ENCODE data around the gene ADAMTS16. TPM values are rescaled to one million over a fixed set of nuclear protein-coding genes. Genes with fewer than 3 reads are reported as not detected.
A peak's percentile ranks its signal among the peaks of the same experiment; 100 is the strongest.
"Not testable (repeated sequence)": the region's sequence is repeated elsewhere in the genome, so short reads cannot be mapped to it uniquely, and the experiment has no call there.

The ADAMTS16 gene
- total RNA-seq, 2 donors from 2014 or later, result 0.11 TPM; not detected in 1

DNA sequence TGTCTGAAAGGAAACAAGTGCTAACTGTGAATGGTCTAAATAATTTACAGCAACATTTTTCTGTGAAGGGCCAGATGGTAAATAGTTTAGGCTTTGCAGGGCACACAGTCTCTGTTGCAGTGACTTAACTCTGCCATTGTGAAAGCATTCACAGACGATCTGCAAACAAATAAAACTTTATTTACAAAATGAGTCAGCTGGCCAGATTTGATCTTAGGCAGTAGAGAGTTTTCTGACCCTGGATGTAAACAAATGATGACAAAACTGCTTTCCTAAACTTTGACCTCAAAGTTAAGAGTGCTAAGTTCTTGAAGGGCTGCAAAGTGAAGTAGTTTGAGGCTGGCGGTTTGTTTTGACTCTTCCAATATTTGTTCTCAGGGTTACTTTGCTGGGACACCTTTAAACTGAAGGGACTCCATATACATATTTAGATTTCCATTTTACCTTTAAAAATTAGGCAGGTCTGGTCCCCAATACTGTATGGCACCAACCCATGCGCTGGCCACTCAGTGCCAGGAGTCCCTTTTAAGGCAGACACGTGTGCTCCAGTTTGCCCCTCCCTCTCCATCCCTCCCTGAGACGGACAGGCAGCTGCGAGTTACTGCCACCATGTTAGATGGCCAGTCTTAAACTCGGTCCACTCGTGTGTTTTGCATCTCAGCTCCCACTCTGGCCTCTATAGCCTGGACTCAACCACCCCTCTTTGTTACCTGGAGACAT, 4.0 kb upstream of the ADAMTS16 start:
- Histone ChIP-seq H3K4me3 (no peak overlapping the region), H3K9me3 (no peaks in the 10 kb centered on the region), H3K36me3 (no peaks in the 10 kb centered on the region), H3K27me3 (replicated peaks; ENCODE audit: insufficient read depth) (peaks cover 15% of the 10 kb centered on the region), H3K27ac (no peak overlapping the region), H3K4me1 (replicated peaks) (peaks cover 2% of the 10 kb centered on the region)
- TF ChIP-seq, protein P1, sequence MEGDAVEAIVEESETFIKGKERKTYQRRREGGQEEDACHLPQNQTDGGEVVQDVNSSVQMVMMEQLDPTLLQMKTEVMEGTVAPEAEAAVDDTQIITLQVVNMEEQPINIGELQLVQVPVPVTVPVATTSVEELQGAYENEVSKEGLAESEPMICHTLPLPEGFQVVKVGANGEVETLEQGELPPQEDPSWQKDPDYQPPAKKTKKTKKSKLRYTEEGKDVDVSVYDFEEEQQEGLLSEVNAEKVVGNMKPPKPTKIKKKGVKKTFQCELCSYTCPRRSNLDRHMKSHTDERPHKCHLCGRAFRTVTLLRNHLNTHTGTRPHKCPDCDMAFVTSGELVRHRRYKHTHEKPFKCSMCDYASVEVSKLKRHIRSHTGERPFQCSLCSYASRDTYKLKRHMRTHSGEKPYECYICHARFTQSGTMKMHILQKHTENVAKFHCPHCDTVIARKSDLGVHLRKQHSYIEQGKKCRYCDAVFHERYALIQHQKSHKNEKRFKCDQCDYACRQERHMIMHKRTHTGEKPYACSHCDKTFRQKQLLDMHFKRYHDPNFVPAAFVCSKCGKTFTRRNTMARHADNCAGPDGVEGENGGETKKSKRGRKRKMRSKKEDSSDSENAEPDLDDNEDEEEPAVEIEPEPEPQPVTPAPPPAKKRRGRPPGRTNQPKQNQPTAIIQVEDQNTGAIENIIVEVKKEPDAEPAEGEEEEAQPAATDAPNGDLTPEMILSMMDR (IDR thresholded peaks at IDR 0.05), result no peak
- TF ChIP-seq POLR2AphosphoS5 (IDR thresholded peaks at IDR 0.05), result peak; percentile 28
- no peak for TF ChIP-seq POLR2A (IDR thresholded peaks at IDR 0.05)
- no peak for DNase-seq (ENCODE audit: low spot score)
- intact Hi-C loops (cut with DNase I), result no loop called here
- WGBS, result 52% methylated on average over 8 of the region's 8 CpGs

- WGBS, result 96% methylated on average over 15 of the region's 24 CpGs
- intact Hi-C loops (cut with DNase I); H3K4me1 ChIP-seq (replicated peaks); H3K4me3 ChIP-seq; H3K36me3 ChIP-seq; DNase-seq (ENCODE audit: low spot score); H3K27ac ChIP-seq; H3K9me3 ChIP-seq: not testable (repeated sequence)
- peaks cover 15% of the 10 kb centered on the region for H3K27me3 ChIP-seq (replicated peaks; ENCODE audit: insufficient read depth)
Measured at GRCh38 chr5:5137851-5138250, 2.3 kb upstream of the ADAMTS16 start.

GRCh38 chr5:5139336-5139776, 774 bp upstream of the ADAMTS16 start:
- Histone ChIP-seq H3K9me3 (no peaks in the 10 kb centered on the region), H3K27ac (no peak overlapping the region), H3K4me1 (replicated peaks) (peaks cover 2% of the 10 kb centered on the region), H3K27me3 (replicated peaks; ENCODE audit: insufficient read depth) (peaks cover 15% of the 10 kb centered on the region), H3K4me3 (peak overlapping the region in 1 of 2 donors; percentile 15), H3K36me3 (no peaks in the 10 kb centered on the region)
- intact Hi-C loops (cut with DNase I), result no loop called here
- 28% methylated on average over 39 of the region's 39 CpGs for WGBS
- DNase-seq (ENCODE audit: low spot score), result no peak
- TF ChIP-seq POLR2A (IDR thresholded peaks at IDR 0.05) (no peak), POLR2AphosphoS5 (IDR thresholded peaks at IDR 0.05) (no peak)
- TF ChIP-seq, protein P1 (IDR thresholded peaks at IDR 0.05), result no peak

- peaks cover 2% of the 10 kb centered on the region for H3K4me1 ChIP-seq (replicated peaks)
- peaks cover 15% of the 10 kb centered on the region for H3K27me3 ChIP-seq (replicated peaks; ENCODE audit: insufficient read depth)
- intact Hi-C loops (cut with DNase I), result loop anchor here (2.0 to 5.0 kb wide), 2 partner anchors 263 to 278 kb away; no protein-coding TSS in a partner anchor
- TF ChIP-seq, protein P1 (IDR thresholded peaks at IDR 0.05), result no peak
- TF ChIP-seq POLR2AphosphoS5 (IDR thresholded peaks at IDR 0.05) (no peak), POLR2A (IDR thresholded peaks at IDR 0.05) (no peak)
- peak overlapping the region; percentile 6 to 15 for H3K4me3 ChIP-seq
- 1% methylated on average over 52 of the region's 57 CpGs for WGBS
- no peak for DNase-seq (ENCODE audit: low spot score)
- H3K9me3 ChIP-seq, result no peaks in the 10 kb centered on the region
- H3K27ac ChIP-seq, result no peak overlapping the region
- H3K36me3 ChIP-seq, result no peaks in the 10 kb centered on the region
Measured at GRCh38 chr5:5140479-5141338, 579 bp downstream of the ADAMTS16 start.

DNA sequence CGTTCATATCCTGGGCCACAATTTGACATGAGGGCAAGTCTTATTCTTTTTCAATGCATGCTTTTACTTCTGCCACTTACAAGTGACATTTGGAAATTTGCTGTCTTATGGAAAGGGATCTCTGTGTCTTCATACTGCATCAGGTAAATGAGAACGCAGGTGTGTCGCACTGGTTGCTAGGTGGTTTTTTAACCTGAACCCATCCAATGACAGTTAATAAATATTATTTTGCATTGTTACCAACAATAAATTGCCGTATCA, 1.1 kb downstream of the ADAMTS16 start:
- no peak for DNase-seq (ENCODE audit: low spot score)
- H3K4me1 ChIP-seq (replicated peaks), result peaks cover 2% of the 10 kb centered on the region
- H3K27me3 ChIP-seq (replicated peaks; ENCODE audit: insufficient read depth), result peaks cover 15% of the 10 kb centered on the region
- 17% methylated on average over 4 of the region's 4 CpGs for WGBS
- no peak overlapping the region for H3K4me3 ChIP-seq
- no peaks in the 10 kb centered on the region for H3K36me3 ChIP-seq
- TF ChIP-seq POLR2AphosphoS5 (IDR thresholded peaks at IDR 0.05) (no peak), POLR2A (IDR thresholded peaks at IDR 0.05) (no peak)
- TF ChIP-seq, protein P1 (IDR thresholded peaks at IDR 0.05), result no peak
- H3K27ac ChIP-seq, result no peak overlapping the region
- intact Hi-C loops (cut with DNase I), result loop anchor here (2.0 to 5.0 kb wide), 2 partner anchors 264 to 278 kb away; no protein-coding TSS in a partner anchor
- no peaks in the 10 kb centered on the region for H3K9me3 ChIP-seq
